ENCODE measurements around the gene PFDN1. TPM values are rescaled to one million over a fixed set of nuclear protein-coding genes. Genes with fewer than 3 reads are reported as not detected.

The PFDN1 gene
- total and polyA plus RNA-seq, 4 donors, result 14.0 to 30.8 (median 20.7) TPM

- Histone ChIP-seq H3K27ac (ENCODE audit: low read depth in 1 of 2, low read length in 2 of 2) (no peak overlapping the region), H3K9ac (ENCODE audit: low read depth in 1 of 2, low read length in 2 of 2) (no peak overlapping the region), H3K4me1 (ENCODE audit: control insufficient read depth in 4 of 4, insufficient read depth in 4 of 4, low read length in 3 of 4) (peaks cover 2 to 13% (median 10%) of the 10 kb centered on the region in 4 donors), H3K9me3 (ENCODE audit: control insufficient read depth in 4 of 4, low read length in 3 of 4) (no peaks in the 10 kb centered on the region), H3K4me3 (ENCODE audit: low read depth in 1 of 3, low read length in 3 of 3) (no peak overlapping the region), H3K36me3 (ENCODE audit: control insufficient read depth in 4 of 4, insufficient read depth in 3 of 4, low read depth in 1 of 4, low read length in 3 of 4) (peaks cover 0 to 5% (median 0%) of the 10 kb centered on the region in 4 donors), H3K27me3 (ENCODE audit: control insufficient read depth in 4 of 4, insufficient read depth in 4 of 4, low read length in 3 of 4) (no peaks in the 10 kb centered on the region)
- no peak for DNase-seq (ENCODE audit: low spot score)
- TF ChIP-seq JUND (IDR thresholded peaks at IDR 0.05) (no peak), CTCF (IDR thresholded peaks at IDR 0.05; ENCODE audit: low read depth, low read length, missing input control) (no peak), MAX (IDR thresholded peaks at IDR 0.05) (no peak), SP1 (IDR thresholded peaks at IDR 0.05) (no peak), HNF4G (IDR thresholded peaks at IDR 0.05) (no peak), RXRA (IDR thresholded peaks at IDR 0.05) (no peak), RAD21 (IDR thresholded peaks at IDR 0.05) (no peak), YY1 (IDR thresholded peaks at IDR 0.05) (no peak), NR2F2 (IDR thresholded peaks at IDR 0.05) (no peak), REST (IDR thresholded peaks at IDR 0.05) (no peak), ATF3 (IDR thresholded peaks at IDR 0.05) (no peak), EGR1 (IDR thresholded peaks at IDR 0.05; ENCODE audit: low read depth in 2 of 2) (no peak), FOXA2 (IDR thresholded peaks at IDR 0.05) (no peak), TAF1 (conservative IDR thresholded peaks at IDR 0.05) (no peak), HNF4A (conservative IDR thresholded peaks at IDR 0.05) (no peak), FOXA1 (IDR thresholded peaks at IDR 0.05) (no peak), ZBTB33 (IDR thresholded peaks at IDR 0.05) (no peak)
Observed at GRCh38 chr5:140270008-140270407, 32.9 kb downstream of the PFDN1 start.

- Histone ChIP-seq H3K9me3 (ENCODE audit: control insufficient read depth in 4 of 4, low read length in 3 of 4) (no peaks in the 10 kb centered on the region), H3K27ac (ENCODE audit: low read depth in 1 of 2, low read length in 2 of 2) (peak overlapping the region in 1 of 2 donors; percentile 10), H3K36me3 (ENCODE audit: control insufficient read depth in 4 of 4, insufficient read depth in 3 of 4, low read depth in 1 of 4, low read length in 3 of 4) (peaks cover 0 to 2% (median 0%) of the 10 kb centered on the region in 4 donors), H3K9ac (ENCODE audit: low read depth in 1 of 2, low read length in 2 of 2) (no peak overlapping the region), H3K4me3 (ENCODE audit: low read depth in 1 of 3, low read length in 3 of 3) (no peak overlapping the region), H3K27me3 (ENCODE audit: control insufficient read depth in 4 of 4, insufficient read depth in 4 of 4, low read length in 3 of 4) (no peaks in the 10 kb centered on the region), H3K4me1 (ENCODE audit: control insufficient read depth in 4 of 4, insufficient read depth in 4 of 4, low read length in 3 of 4) (peaks cover 2 to 13% (median 10%) of the 10 kb centered on the region in 4 donors)
- WGBS, result 65% methylated on average over 9 of the region's 9 CpGs
- no peak for DNase-seq (ENCODE audit: low spot score)
- TF ChIP-seq TAF1 (conservative IDR thresholded peaks at IDR 0.05), result no peak
- no peak for TF ChIP-seq HNF4A (conservative IDR thresholded peaks at IDR 0.05)
- TF ChIP-seq YY1 (IDR thresholded peaks at IDR 0.05), result no peak
- no peak for TF ChIP-seq REST (IDR thresholded peaks at IDR 0.05)
- TF ChIP-seq RXRA (IDR thresholded peaks at IDR 0.05), result no peak
- no peak for TF ChIP-seq RAD21 (IDR thresholded peaks at IDR 0.05)
- TF ChIP-seq FOXA2 (IDR thresholded peaks at IDR 0.05), result no peak
- TF ChIP-seq GABPA (IDR thresholded peaks at IDR 0.05 in 1 of 2, conservative IDR thresholded peaks at IDR 0.05 in 1 of 2), result no peak
- no peak for TF ChIP-seq SP1 (IDR thresholded peaks at IDR 0.05)
- TF ChIP-seq FOXA1 (IDR thresholded peaks at IDR 0.05), result no peak
- no peak for TF ChIP-seq ZBTB33 (IDR thresholded peaks at IDR 0.05)
Observed at GRCh38 chr5:140267559-140268018, 35.3 kb downstream of the PFDN1 start.
